GM12878 (cell line): ENCODE data around the gene HIVEP1. TPM values are rescaled to one million over a fixed set of nuclear protein-coding genes. Genes with fewer than 3 reads are reported as not detected.

Source experiments
- ATAC-seq: fragments of 200-7000 bp; cut with Tn5 transposase; 3 replicates; pipeline ENCODE4 v1.9.1; 2020; ENCODE audit warnings: mild to moderate bottlenecking, moderate library complexity
- BruUV-seq: library from RNA; stranded (reverse); fragments of 400-500 nt; replicated peaks from 2 replicates; lab custom pipeline; 2021; lab: Mats Ljungman, UMichigan
- CTCF ChIA-PET: fragments of 300-600 bp; sonication (Branson Sonifier 250); formaldehyde crosslinking; extraction: SDS; loops from one replicate; lab custom pipeline; 2021; ENCODE audit warnings: inconsistent platforms; lab: Yijun Ruan, JAX
- POLR2A ChIA-PET: fragments of 350-600 bp; formaldehyde crosslinking; extraction: SDS; loops from one replicate; lab custom pipeline; 2021; ENCODE audit warnings: inconsistent platforms; lab: Charles Lee
- RAD21 ChIA-PET: fragments of 300-600 bp; sonication (Branson Sonifier 250); formaldehyde crosslinking; loops from one replicate; lab custom pipeline; 2023; ENCODE audit warnings: antibody characterized with exemption; ENCODE audit not compliant: unreplicated experiment; lab: Charles Lee
- SMC1A ChIA-PET: fragments of 300-600 bp; sonication (Branson Sonifier 250); formaldehyde crosslinking; loops from one replicate; lab custom pipeline; 2023; ENCODE audit not compliant: unreplicated experiment, uncharacterized antibody; lab: Charles Lee
- DNase-seq: peaks from one replicate; pipeline ENCODE4 v3.0.0-alpha.2; 2011; ENCODE audit warnings: low read depth, low spot score
- FAIRE-seq: peaks from 3 replicates; lab custom pipeline; 2011; peaks lifted over from hg19 to GRCh38; lab: Jason Lieb, UNC
- H2AFZ ChIP-seq: 2 replicates; pipeline ENCODE4 v1.6.0; 2011; ENCODE audit warnings: low read depth, low read length, control low read depth; ENCODE audit not compliant: control insufficient read depth
- H3K27ac ChIP-seq: 2 replicates; pipeline ENCODE4 v1.5.1; 2011; ENCODE audit warnings: control low read depth; ENCODE audit not compliant: control insufficient read depth, insufficient read depth
- H3K27me3 ChIP-seq, 2 experiments: replicated peaks in 1 of 2; 2 replicates each; pipeline versions ENCODE4 v1.6.0 to v1.6.1; 2011; ENCODE audit warnings: low read length in 1 of 2; ENCODE audit not compliant: control insufficient read depth in 2 of 2, insufficient read depth in 2 of 2
- H3K36me3 ChIP-seq, 2 experiments: 2 replicates each; pipeline ENCODE4 v1.5.1; 2011; ENCODE audit warnings: low read length in 1 of 2; ENCODE audit not compliant: control insufficient read depth in 2 of 2, insufficient read depth in 2 of 2
- H3K4me1 ChIP-seq: 2 replicates; pipeline ENCODE4 v1.6.1; 2011; ENCODE audit warnings: mild to moderate bottlenecking, low read length, moderate library complexity, mixed read lengths; ENCODE audit not compliant: control insufficient read depth, insufficient read depth
- H3K4me2 ChIP-seq: 2 replicates; pipeline ENCODE4 v1.6.0; 2011; ENCODE audit warnings: control low read depth; ENCODE audit not compliant: control insufficient read depth, insufficient read depth
- H3K4me3 ChIP-seq: fragments of 200-600 bp; sonication (generic); 2 replicates; pipeline ENCODE4 v1.5.1; 2016
- H3K79me2 ChIP-seq: 2 replicates; pipeline ENCODE4 v1.6.0; 2011; ENCODE audit warnings: low read length; ENCODE audit not compliant: control insufficient read depth, insufficient read depth
- H3K9ac ChIP-seq: 2 replicates; pipeline ENCODE4 v1.8.0; 2011; ENCODE audit warnings: low read length, control low read depth, mixed read lengths; ENCODE audit not compliant: control insufficient read depth, insufficient read depth
- H3K9me3 ChIP-seq: replicated peaks from 3 replicates; pipeline ENCODE4 v1.5.1; 2011; ENCODE audit warnings: mild to moderate bottlenecking, low read length; ENCODE audit not compliant: control insufficient read depth, insufficient read depth
- H4K20me1 ChIP-seq: 2 replicates; pipeline ENCODE4 v1.6.0; 2011; ENCODE audit not compliant: control insufficient read depth, insufficient read depth
- FOXK2 ChIP-seq: fragments of 450-650 bp; IDR thresholded peaks from 2 replicates; pipeline ENCODE4 v1.6.1; 2017; ENCODE audit warnings: mild to moderate bottlenecking, moderate library complexity
- HSF1 ChIP-seq: fragments of 150-350 bp; IDR thresholded peaks from 2 replicates; pipeline ENCODE4 v1.6.1; 2014; ENCODE audit warnings: mild to moderate bottlenecking, low read depth, low read length
- NFYA ChIP-seq: IDR thresholded peaks from 2 replicates; pipeline ENCODE4 v1.6.1; 2011; ENCODE audit warnings: low read depth, mild to moderate bottlenecking, low read length, improper control_type of control experiment, borderline replicate concordance
- PRDM15 ChIP-seq: fragments of 450-650 bp; formaldehyde crosslinking; IDR thresholded peaks from 2 replicates; pipeline ENCODE4 v1.4.0; 2020; ENCODE audit warnings: mild to moderate bottlenecking, moderate library complexity
- SMAD1 ChIP-seq: fragments of 450-650 bp; IDR thresholded peaks from 2 replicates; pipeline ENCODE4 v1.6.1; 2018; ENCODE audit warnings: mild to moderate bottlenecking, low read depth; ENCODE audit not compliant: partially characterized antibody
- TBL1XR1 ChIP-seq: IDR thresholded peaks from 2 replicates; pipeline ENCODE4 v1.6.1; 2012; ENCODE audit warnings: low read depth, low read length, improper control_type of control experiment
- TCF3 ChIP-seq: IDR thresholded peaks from 2 replicates; pipeline ENCODE4 v1.6.1; 2012; ENCODE audit warnings: low read depth, mild to moderate bottlenecking, low read length, borderline replicate concordance; ENCODE audit not compliant: insufficient read depth
- WGBS: methylation state at CpG from one replicate; pipeline ENCODE4 v1.1.6; 2016; ENCODE audit warnings: low lambda C conversion rate; ENCODE audit not compliant: insufficient replicate concordance, insufficient coverage; ENCODE audit errors: missing lambda C conversion rate; 5-methylcytosine and 5-hydroxymethylcytosine counted together
- in situ Hi-C: fragments of 300-500 bp; cut with MboI; formaldehyde crosslinking; loops from 9 replicates; pipeline ENCODE4 v1.14.3; 2018; ENCODE audit warnings: mixed read lengths
- intact Hi-C: fragments of 100-400 bp; cut with micrococcal nuclease; formaldehyde crosslinking; loops from one replicate; pipeline ENCODE4 v1.14.2; 2022; ENCODE audit not compliant: unreplicated experiment
- polyA plus RNA-seq, 11 experiments: library from polyadenylated mRNA; depleted of rRNA in 4 of 11; unstranded in 6 of 11; stranded (reverse) in 5 of 11; fragments of >200 nt; fragmentation: Nextera tagmentation in 4 of 11; fragmentation: Illumina TruSeq in 1 of 11; extraction: Ambion mirVana in 4 of 11; extraction: Trizol in 1 of 11; gene quantifications; 1 replicate in 1 of 11; 2 replicates in 10 of 11; pipeline versions ENCODE4 v1.2.1 to v1.2.3, GENCODE V29; 2011 to 2016; ENCODE audit warnings: inconsistent platforms in 2 of 11, missing spikeins in 2 of 11, low read depth in 1 of 11
- total RNA-seq, 4 experiments: library from RNA; depleted of rRNA in 3 of 4; stranded (reverse); fragments of >200 nt in 3 of 4; fragmentation: Illumina TruSeq in 1 of 4; extraction: Trizol in 1 of 4; gene quantifications; 2 replicates each; pipeline versions ENCODE4 v1.2.1 to v1.2.3, GENCODE V29; 2013 to 2021
- TF ChIP-seq, protein P1 (sequence below): fragments of 450-650 bp; formaldehyde crosslinking; IDR thresholded peaks from 2 replicates; pipeline ENCODE4 v1.4.0; 2022; ENCODE audit warnings: mild to moderate bottlenecking, moderate library complexity

Gene HIVEP1
- total and polyA plus RNA-seq, 10 of the 15 experiments (the other 5 are each of a cell fraction or from before 2014, with no cell fraction given): 4.3 to 37.5 (median 21.6) TPM

DNA sequence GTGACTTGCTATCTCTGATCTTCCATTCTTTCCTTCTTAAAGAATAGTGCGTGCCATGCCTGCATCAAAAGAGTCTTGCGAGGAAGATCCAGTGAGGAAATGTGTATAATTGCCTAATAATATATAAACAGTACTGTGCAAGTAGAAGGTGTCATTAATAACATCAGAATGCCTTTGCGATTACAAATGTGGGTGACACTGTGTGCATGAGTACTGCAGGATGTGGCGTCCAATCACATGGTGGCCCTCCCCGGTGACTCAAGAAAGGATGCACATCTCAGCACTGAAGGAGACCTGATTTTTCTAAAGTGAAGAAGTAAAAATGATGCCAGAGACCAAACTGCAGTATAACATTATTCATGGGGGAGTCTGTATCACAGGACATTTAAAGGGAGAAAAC is 170.6 kb downstream of the HIVEP1 start:
- in situ Hi-C loops: no loop called here
- Histone ChIP-seq H3K4me1 (no peaks in the 10 kb centered on the region), H3K27ac (no peak overlapping the region), H3K27me3 (no peaks in the 10 kb centered on the region), H3K4me2 (no peak overlapping the region), H2AFZ (no peak overlapping the region), H3K36me3 (no peaks in the 10 kb centered on the region), H3K9me3 (no peaks in the 10 kb centered on the region), H3K4me3 (no peak overlapping the region), H3K79me2 (no peaks in the 10 kb centered on the region), H4K20me1 (no peaks in the 10 kb centered on the region), H3K9ac (no peak overlapping the region)
- WGBS: 84% methylated on average over 5 of the region's 5 CpGs
- TF ChIP-seq TCF3 (no peak), HSF1 (no peak), TBL1XR1 (no peak)
- ATAC-seq (no peak), FAIRE-seq (no peak), DNase-seq (no peak)
- ChIA-PET CTCF (no interaction called here), RAD21 (no interaction called here), SMC1A (no interaction called here), POLR2A (no interaction called here)
- BruUV-seq: no TSS peak
- intact Hi-C loops: no loop called here

GRCh38 chr6:12185081-12185673 is 173.1 kb downstream of the HIVEP1 start:
- WGBS: 21% methylated on average over 6 of the region's 6 CpGs
- no peak for ATAC-seq
- TF ChIP-seq SMAD1 (no peak), FOXK2 (no peak), PRDM15 (CRISPR knock-in tag) (no peak), NFYA (no peak)
- TF ChIP-seq, protein P1, sequence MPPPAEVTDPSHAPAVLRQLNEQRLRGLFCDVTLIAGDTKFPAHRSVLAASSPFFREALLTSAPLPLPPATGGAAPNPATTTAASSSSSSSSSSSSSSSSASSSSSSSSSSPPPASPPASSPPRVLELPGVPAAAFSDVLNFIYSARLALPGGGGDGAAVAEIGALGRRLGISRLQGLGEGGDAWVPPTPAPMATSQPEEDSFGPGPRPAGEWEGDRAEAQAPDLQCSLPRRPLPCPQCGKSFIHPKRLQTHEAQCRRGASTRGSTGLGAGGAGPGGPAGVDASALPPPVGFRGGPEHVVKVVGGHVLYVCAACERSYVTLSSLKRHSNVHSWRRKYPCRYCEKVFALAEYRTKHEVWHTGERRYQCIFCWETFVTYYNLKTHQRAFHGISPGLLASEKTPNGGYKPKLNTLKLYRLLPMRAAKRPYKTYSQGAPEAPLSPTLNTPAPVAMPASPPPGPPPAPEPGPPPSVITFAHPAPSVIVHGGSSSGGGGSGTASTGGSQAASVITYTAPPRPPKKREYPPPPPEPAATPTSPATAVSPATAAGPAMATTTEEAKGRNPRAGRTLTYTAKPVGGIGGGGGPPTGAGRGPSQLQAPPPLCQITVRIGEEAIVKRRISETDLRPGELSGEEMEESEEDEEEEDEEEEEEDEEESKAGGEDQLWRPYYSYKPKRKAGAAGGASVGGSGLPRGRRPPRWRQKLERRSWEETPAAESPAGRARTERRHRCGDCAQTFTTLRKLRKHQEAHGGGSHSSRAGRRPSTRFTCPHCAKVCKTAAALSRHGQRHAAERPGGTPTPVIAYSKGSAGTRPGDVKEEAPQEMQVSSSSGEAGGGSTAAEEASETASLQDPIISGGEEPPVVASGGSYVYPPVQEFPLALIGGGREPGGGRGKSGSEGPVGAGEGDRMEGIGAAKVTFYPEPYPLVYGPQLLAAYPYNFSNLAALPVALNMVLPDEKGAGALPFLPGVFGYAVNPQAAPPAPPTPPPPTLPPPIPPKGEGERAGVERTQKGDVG (CRISPR knock-in tag): no peak

More at GRCh38 chr6:12185081-12185673, 173.1 kb downstream of the HIVEP1 start:
- no peaks in the 10 kb centered on the region for H3K9me3 ChIP-seq
- H2AFZ ChIP-seq: no peak overlapping the region
- DNase-seq (no peak), FAIRE-seq (no peak)
- intact Hi-C loops: no loop called here
- no peaks in the 10 kb centered on the region for H3K79me2 ChIP-seq
- no peak overlapping the region for H3K4me3 ChIP-seq
- in situ Hi-C loops: no loop called here
- POLR2A ChIA-PET: no interaction called here
- H3K27me3 ChIP-seq: no peaks in the 10 kb centered on the region
- RAD21 ChIA-PET: no interaction called here
- H3K9ac ChIP-seq: no peak overlapping the region
- no peaks in the 10 kb centered on the region for H3K36me3 ChIP-seq
- no peak overlapping the region for H3K4me2 ChIP-seq
- no peaks in the 10 kb centered on the region for H4K20me1 ChIP-seq
- no peak overlapping the region for H3K27ac ChIP-seq
- no TSS peak for BruUV-seq
- SMC1A ChIA-PET: interaction anchor here (0.8 to 0.9 kb wide), 2 partner anchors 11 to 15 kb away, joined by 3 to 4 read pairs; no protein-coding TSS in a partner anchor
- CTCF ChIA-PET: interaction anchor here (0.5 kb wide), 1 partner anchor 30 kb away, joined by 3 read pairs; no protein-coding TSS in a partner anchor
- no peaks in the 10 kb centered on the region for H3K4me1 ChIP-seq
